ENCODE measurements around the gene NMU. TPM values are rescaled to one million over a fixed set of nuclear protein-coding genes. Genes with fewer than 3 reads are reported as not detected.

Gene NMU
- total and polyA plus RNA-seq, 9 of the 15 experiments (the other 6 are each of a cell fraction or from before 2014, with no cell fraction given) = 73.8 to 846 (median 599) TPM

- no peak for TF ChIP-seq ZHX1 (conservative IDR thresholded peaks at IDR 0.05; ENCODE audit: low read length)
- TF ChIP-seq RBM22 (IDR thresholded peaks at IDR 0.05; ENCODE audit: low read depth, low read length, poor library complexity, severe bottlenecking) = no peak
- TF ChIP-seq HINFP (tag; conservative IDR thresholded peaks at IDR 0.05; ENCODE audit: low read depth) = peak; percentile 71
- TF ChIP-seq ZBTB8A (IDR thresholded peaks at IDR 0.05; ENCODE audit: partially characterized antibody) = no peak
- TF ChIP-seq HNRNPLL (IDR thresholded peaks at IDR 0.05; ENCODE audit: low read depth, low read length, poor library complexity, severe bottlenecking) = no peak
- TF ChIP-seq CUX1 (CRISPR knock-in tag; IDR thresholded peaks at IDR 0.05) = no peak
- TF ChIP-seq EWSR1 (IDR thresholded peaks at IDR 0.05; ENCODE audit: borderline replicate concordance, low read depth, partially characterized antibody) = no peak
- TF ChIP-seq SMAD3 (CRISPR knock-in tag; conservative IDR thresholded peaks at IDR 0.05) = no peak
- TF ChIP-seq GABPB2 (CRISPR knock-in tag; conservative IDR thresholded peaks at IDR 0.05) = no peak
- TF ChIP-seq NBN (IDR thresholded peaks at IDR 0.05; ENCODE audit: low read depth) = 0 out of 2 replicates have a peak, but pooled peaks have one; percentile 49
- no peak for TF ChIP-seq ZKSCAN3 (CRISPR knock-in tag; IDR thresholded peaks at IDR 0.05)
- TF ChIP-seq BCOR (IDR thresholded peaks at IDR 0.05) = 0 out of 2 replicates have a peak, but pooled peaks have one; percentile 27
These were observed 17.5 kb downstream of the NMU start (continued) for GRCh38 chr4:55618546-55619143.

Measured in K562 (cell line).